Lower leg skin (tissue), 3 donors: ENCODE results near the gene DRD2.

Experiments
- CTCF ChIP-seq, 3 donors: fragments of 450-650 bp; IDR thresholded peaks; one replicate each; pipeline ENCODE4 v1.5.1; 2016; ENCODE audit warnings: antibody characterized with exemption in 3 of 3, mild to moderate bottlenecking in 3 of 3, moderate library complexity in 2 of 3
- POLR2A ChIP-seq, 2 donors: fragments of 450-650 bp; IDR thresholded peaks; one replicate each; pipeline ENCODE4 v1.6.1; 2016 to 2017; ENCODE audit warnings: antibody characterized with exemption in 2 of 2, mild to moderate bottlenecking in 1 of 2, moderate library complexity in 1 of 2

- no peak for TF ChIP-seq POLR2A (IDR thresholded peaks at IDR 0.05)
- TF ChIP-seq CTCF (IDR thresholded peaks at IDR 0.05) = no peak
Measured at GRCh38 chr11:113496026-113496651, 20.9 kb upstream of the DRD2 start.
